NB4 (cell line): ENCODE measurements around the gene PGGHG.

Experiments
- DNase-seq: peaks from one replicate; pipeline ENCODE4 v3.0.0; 2010; ENCODE audit warnings: low read depth
- H3K4me3 ChIP-seq: one replicate; pipeline ENCODE4 v1.5.1; 2011; ENCODE audit warnings: mild to moderate bottlenecking, low read depth, low read length, moderate library complexity
- CTCF ChIP-seq: IDR thresholded peaks from one replicate; pipeline ENCODE4 v1.5.1; 2012; ENCODE audit warnings: low read depth, low read length
- MAX ChIP-seq: IDR thresholded peaks from 2 replicates; pipeline ENCODE4 v1.6.1; 2011; ENCODE audit warnings: low read depth, low read length
- MYC ChIP-seq: IDR thresholded peaks from 2 replicates; pipeline ENCODE4 v1.6.1; 2011; ENCODE audit warnings: low read depth, low read length
- POLR2A ChIP-seq: IDR thresholded peaks from 2 replicates; pipeline ENCODE4 v1.6.1; 2011; ENCODE audit warnings: mild to moderate bottlenecking; ENCODE audit not compliant: insufficient read length; ENCODE audit errors: extremely low read depth

Gene PGGHG

GRCh38 chr11:250274-250673 is 38.7 kb upstream of the PGGHG start:
- DNase-seq: no peak
- no peak for TF ChIP-seq MAX
- no peak for TF ChIP-seq MYC
- TF ChIP-seq CTCF: no peak
- no peak for TF ChIP-seq POLR2A
- H3K4me3 ChIP-seq: no peak overlapping the region

GRCh38 chr11:250740-251299 is 38.1 kb upstream of the PGGHG start:
- peak; percentile 72 for DNase-seq
- peak; percentile 62 for TF ChIP-seq CTCF
- no peak for TF ChIP-seq POLR2A
- TF ChIP-seq MYC: peak; percentile 54; the same call in 1 of the 2 replicates
- TF ChIP-seq MAX: peak; percentile 52
- H3K4me3 ChIP-seq: no peak overlapping the region

GRCh38 chr11:251550-251949 is 37.4 kb upstream of the PGGHG start:
- TF ChIP-seq MYC (no peak), MAX (no peak), CTCF (no peak), POLR2A (no peak)
- peak; percentile 24 for DNase-seq
- H3K4me3 ChIP-seq: no peak overlapping the region

GRCh38 chr11:252666-253065 is 36.3 kb upstream of the PGGHG start:
- no peak overlapping the region for H3K4me3 ChIP-seq
- DNase-seq: no peak
- TF ChIP-seq CTCF (no peak), MAX (no peak), POLR2A (no peak), MYC (no peak)

GRCh38 chr11:253160-253885 is 35.6 kb upstream of the PGGHG start:
- DNase-seq: no peak
- TF ChIP-seq POLR2A: no peak
- no peak for TF ChIP-seq MAX
- TF ChIP-seq CTCF: no peak
- no peak for TF ChIP-seq MYC
- no peak overlapping the region for H3K4me3 ChIP-seq
